Skeletal muscle tissue (tissue), 4 donors: ENCODE results near the gene HSFX2. TPM values are rescaled to one million over a fixed set of nuclear protein-coding genes. Genes with fewer than 3 reads are reported as not detected.
"Not testable (repeated sequence)": the region's sequence is repeated elsewhere in the genome, so short reads cannot be mapped to it uniquely, and the experiment has no call there.

Experiments used
- H3K27ac ChIP-seq: one replicate; pipeline ENCODE4 v1.7.0; 2013; ENCODE audit warnings: mild to moderate bottlenecking, low read depth, low read length, inconsistent platforms
- H3K27me3 ChIP-seq, 3 donors: one replicate each; pipeline ENCODE4 v1.7.0; 2013; ENCODE audit warnings: low read length in 3 of 3; ENCODE audit not compliant: control insufficient read depth in 3 of 3, insufficient read depth in 3 of 3
- H3K36me3 ChIP-seq, 3 donors: one replicate each; pipeline ENCODE4 v1.7.0; 2013; ENCODE audit warnings: low read length in 3 of 3; ENCODE audit not compliant: control insufficient read depth in 3 of 3, insufficient read depth in 3 of 3
- H3K4me1 ChIP-seq, 3 donors: one replicate each; pipeline ENCODE4 v1.7.0; 2013; ENCODE audit warnings: low read length in 3 of 3, mild to moderate bottlenecking in 3 of 3; ENCODE audit not compliant: control insufficient read depth in 3 of 3, insufficient read depth in 3 of 3
- H3K4me3 ChIP-seq, 3 donors: one replicate each; pipeline ENCODE4 v1.7.0; 2013; ENCODE audit warnings: low read length in 3 of 3
- H3K9ac ChIP-seq, 3 donors: one replicate each; pipeline ENCODE4 v1.7.0; 2013; ENCODE audit warnings: low read length in 3 of 3, mild to moderate bottlenecking in 3 of 3, moderate library complexity in 2 of 3, low read depth in 1 of 3
- H3K9me3 ChIP-seq, 3 donors: one replicate each; pipeline ENCODE4 v1.7.0; 2013; ENCODE audit warnings: low read length in 3 of 3; ENCODE audit not compliant: control insufficient read depth in 3 of 3
- total RNA-seq: library from RNA; depleted of rRNA; stranded (reverse); fragments of >200 nt; gene quantifications from one replicate; pipeline ENCODE4 v1.2.3, GENCODE V29; 2014
- donor health status: Osteomylitis.

Gene HSFX2
- total RNA-seq, 1 donor from 2014 or later = 0.52 TPM

- peak overlapping the region; percentile 76 to 78 (median 76) for H3K4me3 ChIP-seq
- no peaks in the 10 kb centered on the region for H3K36me3 ChIP-seq
- H3K27ac ChIP-seq = no peak overlapping the region
- peak overlapping the region in 1 of 3 donors; percentile 79 for H3K9ac ChIP-seq
- peaks cover 12 to 31% (median 13%) of the 10 kb centered on the region in 3 donors for H3K4me1 ChIP-seq
- H3K9me3 ChIP-seq = no peaks in the 10 kb centered on the region
- H3K27me3 ChIP-seq = no peaks in the 10 kb centered on the region
These were observed 34.7 kb upstream of the HSFX2 start for GRCh38 chrX:149629730-149630387.

DNA sequence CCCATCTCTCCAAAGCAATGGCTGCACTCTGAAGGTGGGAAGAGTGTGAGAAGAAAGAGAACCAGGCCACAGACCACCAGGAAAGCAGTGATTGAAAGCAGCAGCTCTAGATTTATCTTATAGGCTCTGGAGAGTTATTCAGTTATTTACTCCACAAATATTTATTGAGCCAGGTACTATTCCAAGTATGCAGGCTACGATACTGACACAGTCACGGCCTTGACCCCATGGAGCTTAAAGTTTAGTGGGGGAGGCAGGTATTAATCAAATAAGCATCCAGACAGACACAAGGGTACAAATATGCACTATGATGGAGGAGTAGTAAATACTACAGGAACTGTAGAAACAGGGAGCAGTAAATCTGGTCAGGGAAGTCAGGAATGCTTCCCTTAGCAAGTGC is 33.7 kb upstream of the HSFX2 start:
- Histone ChIP-seq H3K36me3 (no peaks in the 10 kb centered on the region), H3K4me1 (peaks cover 12 to 38% (median 13%) of the 10 kb centered on the region in 3 donors), H3K27me3 (no peaks in the 10 kb centered on the region), H3K4me3 (no peak overlapping the region), H3K9me3 (no peaks in the 10 kb centered on the region), H3K9ac (no peak overlapping the region), H3K27ac (no peak overlapping the region)

- no peak overlapping the region for H3K4me3 ChIP-seq
- no peak overlapping the region for H3K27ac ChIP-seq
- H3K9me3 ChIP-seq = no peaks in the 10 kb centered on the region
- H3K36me3 ChIP-seq = no peaks in the 10 kb centered on the region
- H3K9ac ChIP-seq = no peak overlapping the region
- H3K27me3 ChIP-seq = no peaks in the 10 kb centered on the region
- peaks cover 12 to 38% (median 13%) of the 10 kb centered on the region in 3 donors for H3K4me1 ChIP-seq
These were observed 33.2 kb upstream of the HSFX2 start for GRCh38 chrX:149628280-149628679.

GRCh38 chrX:149626829-149627228 is 31.7 kb upstream of the HSFX2 start:
- H3K4me3 ChIP-seq, H3K9ac ChIP-seq, H3K9me3 ChIP-seq, H3K36me3 ChIP-seq, H3K27ac ChIP-seq, H3K27me3 ChIP-seq: not testable (repeated sequence)
- H3K4me1 ChIP-seq = peaks cover 9 to 34% (median 13%) of the 10 kb centered on the region in 3 donors

- H3K4me3 ChIP-seq, H3K36me3 ChIP-seq, H3K27me3 ChIP-seq, H3K27ac ChIP-seq, H3K9ac ChIP-seq, H3K9me3 ChIP-seq, H3K4me1 ChIP-seq: not testable (repeated sequence)
These were observed 24.5 kb upstream of the HSFX2 start for GRCh38 chrX:149619662-149620061.

DNA sequence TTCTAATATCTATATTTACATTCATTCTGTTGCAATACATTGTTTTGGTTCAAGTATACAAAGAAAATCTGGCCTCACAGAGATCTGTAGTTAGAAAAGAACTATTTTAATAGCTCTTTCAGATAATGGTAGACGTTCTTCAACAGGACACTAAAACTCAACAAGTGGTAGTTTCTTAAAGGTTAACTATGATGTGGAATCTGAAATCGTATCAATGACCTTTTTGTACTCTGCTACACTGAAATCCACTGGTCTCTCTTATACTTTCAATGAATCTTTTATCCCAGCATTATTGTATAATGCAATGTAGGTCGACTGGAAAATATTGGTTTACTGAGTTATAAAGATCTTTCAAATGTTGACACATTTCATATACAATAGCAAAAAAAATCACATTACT is 23.8 kb upstream of the HSFX2 start:
- Histone ChIP-seq H3K27ac (no peak overlapping the region), H3K9ac (no peak overlapping the region), H3K9me3 (no peaks in the 10 kb centered on the region), H3K4me1 (peaks cover 0 to under 1% (median 0%) of the 10 kb centered on the region in 3 donors), H3K4me3 (no peak overlapping the region), H3K36me3 (no peaks in the 10 kb centered on the region), H3K27me3 (no peaks in the 10 kb centered on the region)

DNA sequence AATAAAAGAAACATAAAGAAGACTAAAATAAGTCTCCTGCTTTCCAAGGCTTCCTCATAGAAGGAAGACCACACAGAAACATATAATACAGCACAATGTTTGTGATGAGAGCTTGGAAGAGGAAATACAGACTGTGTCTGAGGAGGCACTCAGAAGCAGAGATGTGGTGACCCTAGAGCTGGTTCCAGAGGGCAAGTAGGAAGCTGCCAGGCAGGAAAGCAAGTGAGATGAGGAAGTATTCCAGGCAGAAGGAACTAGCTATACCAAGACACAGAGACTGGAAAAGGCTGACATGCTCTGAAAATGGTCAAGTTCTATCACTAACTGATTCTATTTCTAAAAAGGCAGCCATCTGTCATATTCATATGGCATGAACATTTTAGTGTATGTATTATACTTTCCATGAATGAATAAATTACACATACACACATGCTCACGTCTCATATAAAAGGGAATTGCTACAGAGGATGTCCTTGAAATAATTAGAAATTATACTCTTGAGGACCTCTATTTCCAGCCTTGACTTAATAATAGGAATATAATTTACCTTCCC is 16.6 kb upstream of the HSFX2 start:
- Histone ChIP-seq H3K27ac (no peak overlapping the region), H3K9ac (no peak overlapping the region), H3K27me3 (no peaks in the 10 kb centered on the region), H3K4me1 (no peaks in the 10 kb centered on the region), H3K9me3 (no peaks in the 10 kb centered on the region), H3K36me3 (no peaks in the 10 kb centered on the region), H3K4me3 (no peak overlapping the region)

DNA sequence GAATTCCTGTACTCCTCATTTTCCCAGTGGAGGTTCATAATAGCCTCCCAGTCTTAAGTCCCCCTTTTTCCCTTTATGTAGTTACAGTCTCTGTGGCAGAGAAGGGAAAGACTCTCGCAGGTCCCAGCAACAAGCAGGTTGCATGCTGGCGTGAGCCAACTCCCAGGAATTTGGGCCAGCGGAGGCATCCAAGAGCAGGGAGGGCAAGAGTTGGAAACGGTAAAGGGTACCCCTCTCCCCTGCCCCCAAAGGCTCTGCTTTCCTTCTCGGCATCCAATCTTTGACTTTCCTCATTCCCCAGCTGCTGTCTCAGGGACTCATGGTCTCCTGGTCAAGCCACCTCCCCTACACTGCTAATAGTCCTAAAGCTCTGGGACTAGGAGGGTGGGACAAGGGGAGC is 15.4 kb upstream of the HSFX2 start:
- no peaks in the 10 kb centered on the region for H3K9me3 ChIP-seq
- no peak overlapping the region for H3K4me3 ChIP-seq
- H3K27ac ChIP-seq = no peak overlapping the region
- no peak overlapping the region for H3K9ac ChIP-seq
- H3K27me3 ChIP-seq = no peaks in the 10 kb centered on the region
- H3K36me3 ChIP-seq = peaks cover 0 to 3% (median 0%) of the 10 kb centered on the region in 3 donors
- H3K4me1 ChIP-seq = peaks cover 0 to 4% (median 4%) of the 10 kb centered on the region in 3 donors

GRCh38 chrX:149607699-149608098 is 12.6 kb upstream of the HSFX2 start:
- Histone ChIP-seq H3K9me3 (no peaks in the 10 kb centered on the region), H3K4me3 (no peak overlapping the region), H3K36me3 (peaks cover 0 to 3% (median 0%) of the 10 kb centered on the region in 3 donors), H3K9ac (no peak overlapping the region), H3K27me3 (no peaks in the 10 kb centered on the region), H3K27ac (no peak overlapping the region), H3K4me1 (peaks cover 0 to 4% (median 4%) of the 10 kb centered on the region in 3 donors)

DNA sequence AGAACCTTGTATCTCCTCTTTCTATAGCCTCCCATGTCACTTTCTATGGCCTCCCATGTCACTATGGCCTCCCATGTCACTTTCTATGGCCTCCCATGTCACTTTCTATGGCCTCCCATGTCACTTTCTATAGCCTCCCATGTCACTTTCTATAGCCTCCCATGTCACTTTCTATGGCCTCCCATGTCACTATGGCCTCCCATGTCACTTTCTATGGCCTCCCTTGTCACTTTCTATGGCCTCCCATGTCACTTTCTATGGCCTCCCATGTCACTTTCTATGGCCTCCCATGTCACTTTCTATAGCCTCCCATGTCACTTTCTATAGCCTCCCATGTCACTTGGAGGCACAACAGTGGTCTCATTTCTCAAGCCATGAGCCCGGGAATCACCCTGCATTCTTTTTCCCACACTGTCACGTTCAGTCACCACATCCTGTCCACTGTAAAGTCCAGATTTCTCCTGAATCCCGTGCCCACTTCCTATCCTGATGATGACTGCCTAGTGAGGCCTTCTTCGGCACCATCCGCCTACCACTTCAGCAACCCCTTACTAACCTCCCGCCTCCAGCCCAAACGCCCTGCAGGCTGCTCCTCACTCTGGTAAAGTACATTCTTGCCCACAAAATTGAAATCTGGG is 10.3 kb upstream of the HSFX2 start:
- H3K9ac ChIP-seq, H3K4me3 ChIP-seq, H3K36me3 ChIP-seq, H3K4me1 ChIP-seq, H3K9me3 ChIP-seq, H3K27me3 ChIP-seq, H3K27ac ChIP-seq: not testable (repeated sequence)
